Uterus (tissue), 2 donors: ENCODE measurements around the gene CES5A.

ENCODE experiments used
- POLR2A ChIP-seq, 2 donors: fragments of 450-650 bp; IDR thresholded peaks; one replicate each; pipeline ENCODE4 v1.6.1; 2016; ENCODE audit warnings: antibody characterized with exemption in 2 of 2, mild to moderate bottlenecking in 1 of 2, moderate library complexity in 1 of 2
- TF ChIP-seq, protein P1 (sequence below), 4 experiments: fragments of 200-600 bp in 2 of 4; fragments of 450-650 bp in 2 of 4; sonication (generic) in 2 of 4; IDR thresholded peaks; one replicate each; pipeline ENCODE4 v1.5.1; 2016 to 2019; ENCODE audit warnings: antibody characterized with exemption in 4 of 4, mild to moderate bottlenecking in 2 of 4, moderate library complexity in 1 of 4

DNA sequence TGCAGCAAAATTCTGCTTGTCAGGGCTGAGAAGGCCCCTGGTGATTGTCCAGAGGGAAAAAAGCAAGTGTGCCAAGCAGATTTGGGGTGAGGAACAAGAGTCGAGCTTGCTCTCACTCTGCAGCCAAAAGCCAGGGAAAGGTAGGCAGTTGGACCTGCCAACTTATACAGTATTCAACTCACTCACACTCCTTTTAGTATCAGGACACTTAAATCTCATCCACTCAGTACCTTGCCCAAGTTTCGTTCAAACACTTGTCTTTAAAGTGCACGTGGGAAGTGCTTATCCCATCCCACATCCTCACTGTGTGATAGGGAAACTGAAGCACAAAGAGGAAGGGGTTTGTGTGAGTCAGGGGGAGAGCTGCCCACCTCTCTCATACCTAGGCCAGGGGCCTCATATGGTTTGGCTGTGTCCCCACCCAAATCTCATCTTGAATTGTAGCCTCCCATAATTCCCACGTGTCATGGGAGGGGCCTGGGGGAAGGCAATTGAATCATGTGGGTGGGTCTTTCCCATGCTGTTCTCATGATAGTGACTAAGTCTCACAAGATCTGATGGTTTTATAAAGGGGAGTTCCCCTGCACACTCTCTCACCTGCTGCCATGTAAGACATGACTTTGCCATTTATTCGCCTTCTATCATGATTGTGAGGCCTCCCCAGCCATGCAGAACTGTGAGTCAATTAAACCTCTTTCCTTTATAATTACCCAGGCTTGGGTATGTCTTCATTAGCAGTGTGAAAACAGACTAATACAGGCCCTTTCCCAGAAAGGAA, 25.6 kb upstream of the CES5A start:
- TF ChIP-seq, protein P1, sequence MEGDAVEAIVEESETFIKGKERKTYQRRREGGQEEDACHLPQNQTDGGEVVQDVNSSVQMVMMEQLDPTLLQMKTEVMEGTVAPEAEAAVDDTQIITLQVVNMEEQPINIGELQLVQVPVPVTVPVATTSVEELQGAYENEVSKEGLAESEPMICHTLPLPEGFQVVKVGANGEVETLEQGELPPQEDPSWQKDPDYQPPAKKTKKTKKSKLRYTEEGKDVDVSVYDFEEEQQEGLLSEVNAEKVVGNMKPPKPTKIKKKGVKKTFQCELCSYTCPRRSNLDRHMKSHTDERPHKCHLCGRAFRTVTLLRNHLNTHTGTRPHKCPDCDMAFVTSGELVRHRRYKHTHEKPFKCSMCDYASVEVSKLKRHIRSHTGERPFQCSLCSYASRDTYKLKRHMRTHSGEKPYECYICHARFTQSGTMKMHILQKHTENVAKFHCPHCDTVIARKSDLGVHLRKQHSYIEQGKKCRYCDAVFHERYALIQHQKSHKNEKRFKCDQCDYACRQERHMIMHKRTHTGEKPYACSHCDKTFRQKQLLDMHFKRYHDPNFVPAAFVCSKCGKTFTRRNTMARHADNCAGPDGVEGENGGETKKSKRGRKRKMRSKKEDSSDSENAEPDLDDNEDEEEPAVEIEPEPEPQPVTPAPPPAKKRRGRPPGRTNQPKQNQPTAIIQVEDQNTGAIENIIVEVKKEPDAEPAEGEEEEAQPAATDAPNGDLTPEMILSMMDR (IDR thresholded peaks at IDR 0.05), result no peak
- no peak for TF ChIP-seq POLR2A (IDR thresholded peaks at IDR 0.05)
